B cell (primary cell): ENCODE data around the gene JAM2.

Experiments
- EZH2 ChIP-seq: IDR thresholded peaks from 2 replicates; pipeline ENCODE4 v1.6.1; 2012; ENCODE audit warnings: borderline replicate concordance, low read depth, mild to moderate bottlenecking, moderate library complexity, low read length; ENCODE audit not compliant: insufficient read depth, poor library complexity, severe bottlenecking
- TF ChIP-seq, protein P1 (sequence below): fragments of 200-600 bp; IDR thresholded peaks from one replicate; pipeline ENCODE4 v1.8.0; 2022; ENCODE audit warnings: antibody characterized with exemption, mild to moderate bottlenecking

GRCh38 chr21:25752416-25752815 lies 113.4 kb downstream of the JAM2 start:
- TF ChIP-seq, protein P1, sequence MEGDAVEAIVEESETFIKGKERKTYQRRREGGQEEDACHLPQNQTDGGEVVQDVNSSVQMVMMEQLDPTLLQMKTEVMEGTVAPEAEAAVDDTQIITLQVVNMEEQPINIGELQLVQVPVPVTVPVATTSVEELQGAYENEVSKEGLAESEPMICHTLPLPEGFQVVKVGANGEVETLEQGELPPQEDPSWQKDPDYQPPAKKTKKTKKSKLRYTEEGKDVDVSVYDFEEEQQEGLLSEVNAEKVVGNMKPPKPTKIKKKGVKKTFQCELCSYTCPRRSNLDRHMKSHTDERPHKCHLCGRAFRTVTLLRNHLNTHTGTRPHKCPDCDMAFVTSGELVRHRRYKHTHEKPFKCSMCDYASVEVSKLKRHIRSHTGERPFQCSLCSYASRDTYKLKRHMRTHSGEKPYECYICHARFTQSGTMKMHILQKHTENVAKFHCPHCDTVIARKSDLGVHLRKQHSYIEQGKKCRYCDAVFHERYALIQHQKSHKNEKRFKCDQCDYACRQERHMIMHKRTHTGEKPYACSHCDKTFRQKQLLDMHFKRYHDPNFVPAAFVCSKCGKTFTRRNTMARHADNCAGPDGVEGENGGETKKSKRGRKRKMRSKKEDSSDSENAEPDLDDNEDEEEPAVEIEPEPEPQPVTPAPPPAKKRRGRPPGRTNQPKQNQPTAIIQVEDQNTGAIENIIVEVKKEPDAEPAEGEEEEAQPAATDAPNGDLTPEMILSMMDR = no peak
- no peak for TF ChIP-seq EZH2
